HG03457 (cell line): ENCODE data around the gene ANK2.
"Not testable (repeated sequence)": the region's sequence is repeated elsewhere in the genome, so short reads cannot be mapped to it uniquely, and the experiment has no call there.

Source experiments
- ATAC-seq: cut with Tn5 transposase; IDR thresholded peaks from one replicate; pipeline ENCODE4 v1.9.1; 2021; ENCODE audit warnings: moderate number of reproducible peaks; ENCODE audit not compliant: unreplicated experiment

Gene ANK2

GRCh38 chr4:113186913-113187312 is 137.5 kb downstream of the ANK2 start:
- no peak for ATAC-seq

- ATAC-seq, result no peak
Measured at GRCh38 chr4:113187358-113187757, 137.9 kb downstream of the ANK2 start.

GRCh38 chr4:113189546-113189945 is 140.1 kb downstream of the ANK2 start:
- no peak for ATAC-seq

- ATAC-seq, result no peak
Measured at GRCh38 chr4:113209153-113209552, 159.7 kb downstream of the ANK2 start.

GRCh38 chr4:113209652-113210320 is 160.3 kb downstream of the ANK2 start:
- no peak for ATAC-seq

- ATAC-seq, result no peak
Measured at GRCh38 chr4:113212613-113213012, 163.2 kb downstream of the ANK2 start.

GRCh38 chr4:113221990-113222389 is 172.5 kb downstream of the ANK2 start:
- no peak for ATAC-seq

GRCh38 chr4:113222471-113222870 is 173.0 kb downstream of the ANK2 start:
- no peak for ATAC-seq

GRCh38 chr4:113223001-113223400 is 173.5 kb downstream of the ANK2 start:
- ATAC-seq, result no peak

GRCh38 chr4:113232194-113232593 is 182.7 kb downstream of the ANK2 start:
- ATAC-seq, result no peak

- ATAC-seq, result no peak
Measured at GRCh38 chr4:113236916-113237315, 187.5 kb downstream of the ANK2 start.

- no peak for ATAC-seq
Measured at GRCh38 chr4:113243312-113243711, 193.9 kb downstream of the ANK2 start.

GRCh38 chr4:113244747-113245146 is 195.3 kb downstream of the ANK2 start:
- not testable (repeated sequence) for ATAC-seq

GRCh38 chr4:113248320-113248719 is 198.9 kb downstream of the ANK2 start:
- no peak for ATAC-seq

GRCh38 chr4:113255628-113256027 is 206.2 kb downstream of the ANK2 start:
- ATAC-seq, result no peak

GRCh38 chr4:113256946-113257345 is 207.5 kb downstream of the ANK2 start:
- no peak for ATAC-seq

GRCh38 chr4:113260688-113261087 is 211.2 kb downstream of the ANK2 start:
- ATAC-seq, result no peak

GRCh38 chr4:113263274-113263673 is 213.8 kb downstream of the ANK2 start:
- no peak for ATAC-seq

GRCh38 chr4:113270520-113271319 is 221.3 kb downstream of the ANK2 start:
- ATAC-seq, result no peak

- ATAC-seq, result no peak
Measured at GRCh38 chr4:113272523-113272922, 223.1 kb downstream of the ANK2 start.

GRCh38 chr4:113273721-113274220 is 224.3 kb downstream of the ANK2 start:
- ATAC-seq, result no peak

GRCh38 chr4:113276464-113277170 is 227.2 kb downstream of the ANK2 start:
- ATAC-seq, result no peak
